ENCODE measurements around the gene DYNC1I1.

Gene DYNC1I1

DNA sequence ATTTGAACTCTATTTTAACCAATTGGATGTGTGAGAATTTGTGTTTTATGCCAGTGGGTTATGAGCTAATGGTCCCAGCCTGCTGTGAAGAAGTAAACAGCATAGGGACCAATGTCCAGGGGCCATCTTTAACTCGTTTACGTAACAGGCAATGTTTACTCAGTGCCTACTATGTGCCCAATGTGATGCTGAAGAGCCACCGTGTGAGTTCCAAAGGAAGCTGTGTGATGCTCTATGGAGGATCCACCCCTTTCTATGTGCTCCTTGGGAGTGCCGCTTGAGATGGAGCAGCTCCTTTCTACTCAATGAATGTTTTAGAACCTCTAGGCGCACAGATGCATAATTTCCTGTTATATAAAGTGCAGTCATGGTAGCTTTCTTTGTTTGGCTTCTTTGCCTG lies 21.3 kb downstream of the DYNC1I1 start:
- DNase-seq, result no peak

DNA sequence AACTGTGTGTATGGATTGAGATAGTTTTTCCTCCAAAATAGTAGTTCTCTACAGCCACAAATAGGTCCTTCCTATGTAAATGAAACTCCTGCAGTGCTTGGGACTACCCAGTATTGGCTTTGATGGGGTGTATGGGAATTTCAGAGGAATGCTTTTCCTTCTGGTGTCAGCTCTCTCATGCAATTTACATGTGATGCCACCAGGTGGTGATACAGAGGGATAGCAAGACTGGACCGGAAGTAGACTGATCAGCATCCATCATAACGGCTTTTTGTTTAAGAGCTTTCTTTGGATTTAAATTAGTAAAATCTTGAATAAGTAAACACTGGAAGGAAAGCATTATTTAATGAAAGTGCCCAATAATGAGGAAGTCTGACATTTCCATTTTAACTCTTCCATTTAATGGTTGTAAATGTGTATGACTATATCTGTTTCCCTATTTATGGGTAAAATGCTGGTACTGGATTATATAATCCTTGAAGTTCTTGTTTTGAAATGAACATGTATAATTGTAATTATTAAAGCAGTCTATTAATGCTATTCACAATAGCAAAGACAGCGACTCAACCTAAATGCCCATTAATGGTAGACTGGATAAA lies 22.7 kb downstream of the DYNC1I1 start:
- DNase-seq, result no peak

DNA sequence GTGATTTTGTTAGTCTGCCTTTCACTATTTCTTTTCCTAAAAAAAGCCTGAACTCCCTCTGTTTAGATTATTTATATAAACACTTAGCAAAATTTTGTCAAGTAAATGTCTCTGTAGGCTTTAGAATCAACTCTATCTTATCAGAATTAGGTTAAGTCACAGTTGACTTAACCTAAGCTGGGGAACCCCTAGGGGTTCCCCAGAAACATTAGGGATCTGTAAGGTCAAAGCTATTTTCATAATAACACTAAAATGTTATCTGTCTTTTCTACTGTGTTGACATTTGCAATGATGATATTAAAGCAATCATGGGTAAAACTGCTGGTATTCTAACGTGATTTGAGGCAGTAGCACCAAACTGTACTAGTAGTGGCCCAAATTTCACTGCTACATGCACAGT lies 24.3 kb downstream of the DYNC1I1 start:
- no peak for DNase-seq

DNA sequence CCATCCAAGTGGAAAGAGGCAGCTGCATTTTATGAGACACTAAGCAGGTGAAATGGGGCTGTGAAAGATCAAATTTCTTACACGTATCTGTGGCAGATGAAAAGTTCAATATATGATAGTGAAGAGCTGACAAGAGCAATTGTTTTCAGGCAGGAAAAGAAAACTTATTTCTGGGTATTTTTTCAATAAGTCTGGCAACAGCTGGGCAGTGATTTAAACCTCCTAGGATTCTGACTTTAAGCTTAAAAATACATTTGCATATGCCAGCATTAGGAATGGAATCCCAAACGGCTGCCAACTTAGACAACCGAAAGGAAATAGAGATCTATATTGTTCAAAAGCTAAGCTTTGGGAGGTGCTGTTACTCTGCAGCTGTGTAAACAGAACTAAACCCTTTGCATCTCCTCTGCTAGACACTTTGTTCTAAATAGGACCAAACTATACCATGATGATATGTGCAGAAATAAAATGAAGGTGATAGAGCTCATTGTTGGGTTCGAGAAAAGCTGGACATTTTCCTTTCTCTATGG lies 26.1 kb downstream of the DYNC1I1 start:
- DNase-seq, result no peak

DNA sequence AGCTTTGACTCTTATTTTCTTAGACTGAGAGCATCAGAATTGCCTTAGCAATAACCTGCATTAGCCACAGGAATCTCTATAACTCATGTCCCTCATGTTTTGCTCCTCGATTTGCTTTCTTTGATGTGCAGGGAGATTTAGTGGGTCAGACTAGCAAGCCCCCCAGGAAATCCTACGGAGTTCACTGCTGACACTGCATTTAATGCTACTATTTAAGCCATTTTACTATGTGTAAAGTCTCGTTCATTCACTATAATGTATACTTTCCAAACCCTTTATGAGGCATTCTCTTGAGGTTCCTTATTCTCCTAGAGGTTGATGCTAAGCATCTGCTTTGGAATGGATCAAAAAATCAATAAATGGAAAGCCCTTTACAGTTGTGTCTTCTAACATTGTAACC lies 28.4 kb downstream of the DYNC1I1 start:
- DNase-seq, result no peak

GRCh38 chr7:95802270-95802669 lies 29.9 kb downstream of the DYNC1I1 start:
- DNase-seq, result no peak

GRCh38 chr7:95804052-95804451 lies 31.7 kb downstream of the DYNC1I1 start:
- no peak for DNase-seq

DNA sequence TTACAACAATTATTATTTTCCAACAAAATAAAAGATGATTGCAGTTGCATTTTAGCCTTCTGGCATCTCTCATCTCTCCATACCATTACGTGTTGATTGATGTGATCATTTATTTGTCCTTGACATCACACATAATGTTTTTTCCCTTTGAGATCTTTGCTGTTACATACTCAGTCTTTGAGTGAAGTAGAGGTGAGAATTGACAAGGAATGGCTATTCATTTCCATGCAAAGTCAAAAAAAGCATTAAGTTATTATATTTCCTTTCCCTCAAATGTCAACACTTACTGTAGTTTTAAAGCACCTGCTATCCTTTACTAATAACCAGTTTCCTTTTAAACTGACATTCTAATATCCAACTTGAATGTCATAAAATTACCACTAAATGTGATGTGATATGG lies 33.6 kb downstream of the DYNC1I1 start:
- no peak for DNase-seq

DNA sequence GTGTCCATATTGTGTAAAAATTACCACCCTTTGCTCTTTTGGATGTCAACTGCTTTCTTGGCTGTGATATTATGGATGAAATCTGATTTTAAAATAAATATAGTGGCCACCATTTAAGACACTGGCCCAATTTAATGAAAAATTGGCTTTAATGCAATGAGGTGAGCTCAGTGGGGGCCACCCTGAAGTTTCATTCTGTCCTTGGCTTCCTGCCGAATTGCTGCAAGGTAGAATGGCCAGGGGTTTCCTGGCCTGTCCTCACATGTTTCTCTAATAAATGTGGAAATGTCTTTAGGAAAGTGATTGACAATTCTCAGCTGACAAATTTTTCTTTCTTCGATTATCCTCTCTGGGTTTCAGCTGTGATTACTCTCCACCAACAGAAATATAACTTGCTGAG lies 36.0 kb downstream of the DYNC1I1 start:
- no peak for DNase-seq

DNA sequence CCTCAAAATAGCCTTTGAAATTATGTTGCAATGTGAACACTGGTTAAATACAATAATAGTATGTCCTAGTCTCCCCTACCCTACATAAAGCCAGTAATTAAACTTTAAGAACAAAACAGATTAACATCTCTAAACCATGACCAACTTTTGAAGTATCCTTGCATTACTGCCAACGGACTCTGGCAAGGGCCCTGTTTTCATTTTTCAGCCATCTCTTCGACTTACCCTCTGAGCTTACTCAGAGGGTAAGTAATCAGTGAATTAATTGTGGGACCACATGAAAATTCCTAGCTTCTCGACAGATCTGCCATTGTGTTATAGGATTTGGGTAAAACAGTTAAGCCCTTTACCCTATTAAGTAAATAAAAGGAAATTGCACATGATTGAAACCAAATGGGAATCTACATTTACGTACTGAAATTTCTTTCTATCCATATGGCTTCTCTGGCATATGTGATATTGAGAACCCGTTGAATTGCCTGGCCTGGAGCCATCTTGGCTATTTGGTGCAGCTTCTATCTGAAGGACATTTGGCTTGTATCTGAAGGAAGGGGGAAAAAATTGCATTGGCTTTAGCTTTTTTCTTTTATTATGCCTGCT lies 39.6 kb downstream of the DYNC1I1 start:
- DNase-seq, result no peak

GRCh38 chr7:95814721-95815120 lies 42.4 kb downstream of the DYNC1I1 start:
- no peak for DNase-seq

DNA sequence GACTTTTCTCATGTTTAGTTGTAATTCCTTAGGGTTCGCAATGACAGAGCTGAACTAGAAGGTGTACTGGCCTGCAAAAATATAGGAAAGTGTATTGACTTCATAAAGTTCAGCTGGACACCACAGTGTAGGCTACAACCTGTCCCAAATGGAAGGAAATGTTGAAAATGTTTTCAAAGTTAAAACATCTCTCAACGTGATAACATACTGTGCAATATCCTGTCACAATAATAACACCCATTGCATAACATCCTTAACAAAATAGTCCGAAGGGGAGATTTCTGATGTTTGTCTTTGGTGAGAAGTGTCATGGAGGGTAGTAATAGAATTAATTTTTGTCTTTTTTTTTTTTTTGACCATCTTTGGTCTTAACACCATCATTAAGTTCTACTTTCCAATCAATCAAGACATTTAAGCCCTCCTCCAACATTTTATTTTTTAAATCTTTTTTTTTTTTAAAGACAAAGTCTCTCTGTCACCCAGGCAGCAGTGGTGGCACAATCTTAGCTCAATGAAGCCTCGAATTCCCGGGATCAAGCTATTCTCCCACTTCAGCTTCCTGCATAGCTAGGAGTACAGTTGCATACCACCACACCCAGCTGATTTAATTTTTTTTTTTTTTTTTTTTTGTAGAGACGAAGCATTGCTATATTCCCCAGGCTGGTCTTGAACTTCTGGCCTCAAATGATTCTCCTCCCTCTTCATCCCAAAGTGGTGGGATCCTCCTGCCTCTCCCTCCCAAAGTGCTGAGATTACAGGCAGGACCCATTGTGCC lies 45.7 kb downstream of the DYNC1I1 start:
- DNase-seq, result no peak

- DNase-seq, result no peak
These were observed 48.4 kb downstream of the DYNC1I1 start for GRCh38 chr7:95820778-95821177.

DNA sequence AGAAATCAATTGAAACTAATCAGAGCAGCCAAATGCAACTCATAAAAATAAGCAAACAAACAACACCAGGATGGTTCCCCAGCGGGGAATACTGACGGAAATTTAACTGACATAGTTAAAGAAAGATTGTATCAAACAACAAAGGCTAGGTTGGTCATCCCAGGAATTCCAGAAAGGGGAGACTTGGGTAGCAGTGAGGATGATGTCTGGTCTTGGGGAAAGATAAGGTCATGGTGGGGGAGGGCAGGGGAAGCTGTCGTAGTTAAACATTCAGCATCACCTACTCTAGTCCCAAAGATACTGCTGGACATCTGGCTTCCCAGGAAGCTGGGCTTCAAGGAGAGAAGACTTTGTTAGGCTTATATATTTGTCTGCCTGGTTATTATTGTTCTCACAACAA lies 50.4 kb downstream of the DYNC1I1 start:
- no peak for DNase-seq

DNA sequence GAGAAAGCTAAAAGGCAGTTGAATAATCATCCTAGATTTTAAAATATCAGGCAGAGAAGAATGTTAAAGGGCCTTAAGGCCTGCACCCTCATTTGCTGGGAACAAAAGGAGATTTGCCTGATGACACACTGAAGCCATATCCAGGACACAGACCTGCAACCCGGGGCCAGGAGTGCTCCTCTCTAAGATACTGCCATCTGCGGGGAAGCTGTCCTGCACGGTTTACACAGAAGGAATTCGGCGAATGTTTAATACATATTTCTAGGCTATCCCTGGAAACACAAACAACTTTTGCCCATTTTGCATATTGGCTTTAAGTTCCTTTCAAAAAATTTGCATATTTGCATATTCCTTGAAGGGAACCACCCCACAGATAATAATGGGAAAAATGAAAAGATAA lies 52.3 kb downstream of the DYNC1I1 start:
- no peak for DNase-seq

DNA sequence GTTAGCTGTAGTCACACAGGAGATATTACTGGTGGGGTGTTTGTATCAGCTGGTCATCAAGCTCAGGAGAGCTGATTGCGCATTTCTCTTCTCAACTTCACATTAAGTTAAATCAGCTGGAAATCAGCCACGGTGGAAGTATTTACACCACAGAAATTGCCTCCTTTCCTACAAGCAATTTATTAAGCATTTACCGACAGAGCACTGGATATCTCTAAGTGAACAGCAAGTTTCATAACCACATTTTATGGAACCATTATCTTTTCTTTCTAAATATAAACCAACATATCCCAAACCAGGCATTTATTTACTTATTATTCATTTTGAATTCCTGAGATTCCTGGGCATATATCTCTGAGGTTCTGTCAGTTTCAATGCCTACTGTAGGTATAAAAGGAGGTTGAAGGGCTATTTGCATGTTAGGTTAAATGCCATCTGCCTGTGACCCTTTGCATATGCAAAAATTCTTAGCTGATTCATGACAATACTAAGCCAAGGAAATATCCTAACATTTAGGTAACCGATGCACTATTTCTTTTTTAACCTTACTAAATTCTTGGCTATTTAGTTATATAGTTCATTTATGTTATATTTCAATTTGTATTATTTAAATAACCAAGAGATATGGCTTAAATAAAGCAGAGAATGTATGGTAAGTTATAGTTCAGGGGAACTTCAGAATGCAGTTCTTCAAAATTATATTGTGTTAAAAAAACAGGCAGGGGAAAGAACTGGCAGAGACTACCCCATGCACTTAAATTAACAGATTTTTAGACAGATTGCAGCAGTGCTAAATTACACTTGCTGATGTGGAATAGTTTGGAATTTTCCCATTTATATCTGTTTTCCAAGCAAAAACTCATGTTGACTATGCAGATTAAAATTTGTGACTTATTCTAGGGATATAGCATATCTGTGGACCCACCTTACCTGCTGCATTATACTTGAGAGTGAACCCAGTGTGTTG lies 56.8 kb downstream of the DYNC1I1 start:
- no peak for DNase-seq

GRCh38 chr7:95840953-95841950 lies 68.9 kb downstream of the DYNC1I1 start:
- no peak for DNase-seq

GRCh38 chr7:95843286-95843685 lies 70.9 kb downstream of the DYNC1I1 start:
- DNase-seq, result no peak

GRCh38 chr7:95845007-95845406 lies 72.7 kb downstream of the DYNC1I1 start:
- no peak for DNase-seq

- no peak for DNase-seq
These were observed 74.7 kb downstream of the DYNC1I1 start for GRCh38 chr7:95847061-95847460.

DNA sequence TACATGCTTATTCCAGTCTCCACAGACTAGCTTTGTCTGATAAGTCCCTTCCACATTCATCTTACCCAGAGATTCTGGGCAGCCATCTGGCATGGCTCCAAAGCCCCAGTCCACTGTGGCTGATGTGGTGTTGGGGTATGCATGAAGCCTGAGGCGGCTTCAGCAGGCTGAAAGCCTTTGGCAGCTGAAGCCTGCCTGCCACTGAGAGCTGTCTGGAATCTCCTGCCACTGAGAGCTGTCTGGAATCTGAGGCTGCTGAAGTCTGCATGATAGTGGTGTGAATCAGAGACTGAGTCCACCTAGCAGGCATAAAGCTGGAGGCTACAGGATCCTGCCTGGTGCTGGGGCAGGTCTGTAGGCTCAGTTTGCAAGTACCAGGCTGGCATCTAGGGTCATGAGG lies 87.1 kb downstream of the DYNC1I1 start:
- no peak for DNase-seq

GRCh38 chr7:95861041-95861440 lies 88.7 kb downstream of the DYNC1I1 start:
- no peak for DNase-seq

All from activated naive CD4-positive, alpha-beta T cell treated with anti-CD3 and anti-CD28 coated beads, Interleukin-2, amount 50 U/mL, for 16 hours (primary cell).